Smooth muscle cell (in vitro differentiated cells): ENCODE results near the gene CLDN1. TPM values are rescaled to one million over a fixed set of nuclear protein-coding genes. Genes with fewer than 3 reads are reported as not detected.

Experiments used
- DNase-seq: peaks from one replicate; lab custom pipeline; 2025; ENCODE audit not compliant: unreplicated experiment; lab: John Stamatoyannopoulos, UW
- H2AFZ ChIP-seq: fragments of 200-600 bp; sonication (generic); 2 replicates; pipeline ENCODE4 v1.6.0; 2016; ENCODE audit warnings: antibody characterized with exemption, low read depth, mild to moderate bottlenecking
- H3F3A ChIP-seq: fragments of 200-600 bp; sonication (generic); 2 replicates; pipeline ENCODE4 v1.6.0; 2017; ENCODE audit warnings: antibody characterized with exemption, low read depth
- H3K27ac ChIP-seq: fragments of 200-600 bp; sonication (generic); 2 replicates; pipeline ENCODE4 v1.5.1; 2016; ENCODE audit warnings: low read depth, mild to moderate bottlenecking
- H3K27me3 ChIP-seq: fragments of 200-600 bp; sonication (generic); 2 replicates; pipeline ENCODE4 v1.6.1; 2016; ENCODE audit warnings: low read depth, mild to moderate bottlenecking
- H3K36me3 ChIP-seq: fragments of 200-600 bp; sonication (generic); 2 replicates; pipeline ENCODE4 v1.5.1; 2016; ENCODE audit warnings: low read depth
- H3K4me1 ChIP-seq: fragments of 200-600 bp; sonication (generic); 2 replicates; pipeline ENCODE4 v1.5.1; 2016; ENCODE audit warnings: low read depth
- H3K4me2 ChIP-seq: fragments of 200-600 bp; sonication (generic); 2 replicates; pipeline ENCODE4 v1.6.0; 2016; ENCODE audit warnings: mild to moderate bottlenecking
- H3K4me3 ChIP-seq: fragments of 200-600 bp; sonication (generic); 2 replicates; pipeline ENCODE4 v1.5.1; 2016; ENCODE audit warnings: mild to moderate bottlenecking
- H3K79me2 ChIP-seq: fragments of 200-600 bp; sonication (generic); 2 replicates; pipeline ENCODE4 v1.6.0; 2016; ENCODE audit warnings: low read depth, mild to moderate bottlenecking
- H3K9ac ChIP-seq: fragments of 200-600 bp; sonication (generic); 2 replicates; pipeline ENCODE4 v1.6.0; 2016; ENCODE audit warnings: low read depth
- H3K9me3 ChIP-seq: fragments of 200-600 bp; sonication (generic); replicated peaks from 2 replicates; pipeline ENCODE4 v1.5.1; 2016; ENCODE audit warnings: low read depth
- H4K20me1 ChIP-seq: fragments of 200-600 bp; sonication (generic); 2 replicates; pipeline ENCODE4 v1.6.0; 2016; ENCODE audit warnings: low read depth
- WGBS: methylation state at CpG from one replicate; pipeline ENCODE4 v1.1.7; 2016; ENCODE audit warnings: low lambda C conversion rate; 5-methylcytosine and 5-hydroxymethylcytosine counted together
- polyA plus RNA-seq: library from polyadenylated mRNA; unstranded; fragments of >200 nt; fragmentation: Nextera tagmentation; extraction: Ambion mirVana; gene quantifications from 2 replicates; pipeline ENCODE4 v1.2.1, GENCODE V29; 2016
- total RNA-seq: library from RNA; depleted of rRNA; stranded (reverse); fragments of >200 nt; gene quantifications from 2 replicates; pipeline ENCODE4 v1.2.3, GENCODE V29; 2014
- TF ChIP-seq, protein P1 (sequence below): fragments of 200-600 bp; sonication (generic); IDR thresholded peaks from 2 replicates; pipeline ENCODE4 v1.5.1; 2017; ENCODE audit warnings: borderline replicate concordance, mild to moderate bottlenecking, antibody characterized with exemption; ENCODE audit not compliant: insufficient read depth, poor library complexity, severe bottlenecking

Gene CLDN1
- total and polyA plus RNA-seq, 2 experiments from 2014 or later, result 3.8 to 30.5 TPM

DNA sequence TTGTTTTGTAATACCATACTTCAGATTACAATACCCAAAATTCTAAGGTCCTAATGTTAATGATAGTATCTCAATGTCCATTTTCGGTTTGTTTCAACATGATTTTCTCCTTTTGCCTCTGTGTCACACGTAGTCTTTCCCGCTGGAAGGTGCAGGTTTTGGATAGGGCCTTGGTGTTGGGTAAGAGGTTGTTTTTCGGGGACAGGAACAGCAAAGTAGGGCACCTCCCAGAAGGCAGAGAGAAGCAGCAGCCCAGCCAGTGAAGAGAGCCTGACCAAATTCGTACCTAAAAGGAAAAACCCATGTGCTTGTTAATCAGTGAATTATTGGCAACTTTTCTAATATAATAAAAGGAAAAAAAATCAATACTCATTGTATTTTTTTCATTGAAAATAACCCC lies 14.1 kb downstream of the CLDN1 start:
- 90% methylated on average over 5 of the region's 5 CpGs for WGBS
- Histone ChIP-seq H3F3A (no peaks in the 10 kb centered on the region), H3K9me3 (no peaks in the 10 kb centered on the region), H3K4me3 (no peak overlapping the region), H3K79me2 (no peaks in the 10 kb centered on the region), H3K9ac (no peak overlapping the region), H3K4me2 (no peak overlapping the region), H3K27me3 (no peaks in the 10 kb centered on the region), H2AFZ (no peak overlapping the region), H3K4me1 (no peaks in the 10 kb centered on the region), H4K20me1 (no peaks in the 10 kb centered on the region), H3K36me3 (no peaks in the 10 kb centered on the region), H3K27ac (no peak overlapping the region)
- DNase-seq, result no peak
- TF ChIP-seq, protein P1, sequence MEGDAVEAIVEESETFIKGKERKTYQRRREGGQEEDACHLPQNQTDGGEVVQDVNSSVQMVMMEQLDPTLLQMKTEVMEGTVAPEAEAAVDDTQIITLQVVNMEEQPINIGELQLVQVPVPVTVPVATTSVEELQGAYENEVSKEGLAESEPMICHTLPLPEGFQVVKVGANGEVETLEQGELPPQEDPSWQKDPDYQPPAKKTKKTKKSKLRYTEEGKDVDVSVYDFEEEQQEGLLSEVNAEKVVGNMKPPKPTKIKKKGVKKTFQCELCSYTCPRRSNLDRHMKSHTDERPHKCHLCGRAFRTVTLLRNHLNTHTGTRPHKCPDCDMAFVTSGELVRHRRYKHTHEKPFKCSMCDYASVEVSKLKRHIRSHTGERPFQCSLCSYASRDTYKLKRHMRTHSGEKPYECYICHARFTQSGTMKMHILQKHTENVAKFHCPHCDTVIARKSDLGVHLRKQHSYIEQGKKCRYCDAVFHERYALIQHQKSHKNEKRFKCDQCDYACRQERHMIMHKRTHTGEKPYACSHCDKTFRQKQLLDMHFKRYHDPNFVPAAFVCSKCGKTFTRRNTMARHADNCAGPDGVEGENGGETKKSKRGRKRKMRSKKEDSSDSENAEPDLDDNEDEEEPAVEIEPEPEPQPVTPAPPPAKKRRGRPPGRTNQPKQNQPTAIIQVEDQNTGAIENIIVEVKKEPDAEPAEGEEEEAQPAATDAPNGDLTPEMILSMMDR, result no peak

DNA sequence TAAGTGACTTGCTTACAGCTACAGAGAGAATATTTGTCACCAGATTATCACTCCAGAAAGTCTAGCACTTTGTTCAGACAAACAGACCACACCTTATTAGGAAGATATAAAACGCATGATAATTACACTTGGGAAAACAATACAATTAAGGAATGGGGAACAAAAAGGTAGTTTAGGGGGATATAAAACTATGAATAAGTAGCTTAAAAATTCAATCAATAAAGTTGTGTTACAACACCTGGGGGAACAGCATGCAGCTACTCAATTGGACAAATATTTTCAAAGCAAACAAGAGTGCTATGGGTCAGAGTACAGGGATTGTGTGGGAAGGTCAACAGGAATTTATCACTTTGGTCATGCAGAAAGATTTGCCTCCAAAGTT lies 15.1 kb downstream of the CLDN1 start:
- Histone ChIP-seq H3K4me1 (peaks cover 2% of the 10 kb centered on the region), H3K9me3 (no peaks in the 10 kb centered on the region), H2AFZ (no peak overlapping the region), H3K36me3 (no peaks in the 10 kb centered on the region), H4K20me1 (no peaks in the 10 kb centered on the region), H3K27ac (peak overlapping the region; percentile 83), H3K9ac (peak overlapping the region; percentile 33), H3F3A (no peaks in the 10 kb centered on the region), H3K27me3 (no peaks in the 10 kb centered on the region), H3K79me2 (no peaks in the 10 kb centered on the region), H3K4me3 (no peak overlapping the region), H3K4me2 (no peak overlapping the region)
- no peak for DNase-seq
- TF ChIP-seq, protein P1, result no peak
- 84% methylated on average over 1 of the region's 1 CpG for WGBS

DNA sequence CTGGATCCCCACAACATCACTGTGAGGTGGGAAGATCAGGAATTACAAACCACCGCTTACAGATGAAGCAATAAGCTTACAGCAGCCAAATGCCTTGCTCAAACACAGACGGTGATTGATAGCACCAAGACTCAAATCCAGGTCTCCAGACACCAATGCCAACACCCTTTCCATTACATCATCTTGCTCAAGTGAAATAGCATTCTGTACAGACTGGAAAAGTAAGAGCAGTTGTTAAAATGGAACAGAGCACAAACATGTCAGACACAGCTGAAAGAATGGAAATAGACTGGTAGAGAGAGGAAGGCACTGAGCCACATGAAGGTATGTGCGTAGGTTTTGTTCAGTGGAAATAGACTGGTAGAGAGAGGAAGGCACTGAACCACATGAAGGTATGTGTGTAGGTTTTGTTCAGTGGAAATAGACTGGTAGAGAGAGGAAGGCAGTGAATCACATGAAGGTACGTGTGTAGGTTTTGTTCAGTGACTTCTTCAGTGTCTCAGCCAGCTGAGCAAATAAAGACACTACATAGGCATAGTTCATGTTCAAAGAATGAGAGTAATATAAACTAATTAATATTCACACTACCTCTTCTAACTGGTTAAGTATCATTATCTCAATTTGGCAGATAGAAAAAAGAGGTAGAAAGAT lies 15.6 kb downstream of the CLDN1 start:
- Histone ChIP-seq H3K9me3 (no peaks in the 10 kb centered on the region), H3K4me2 (no peak overlapping the region), H3K4me3 (no peak overlapping the region), H3F3A (no peaks in the 10 kb centered on the region), H4K20me1 (no peaks in the 10 kb centered on the region), H2AFZ (no peak overlapping the region), H3K79me2 (no peaks in the 10 kb centered on the region), H3K36me3 (no peaks in the 10 kb centered on the region), H3K27me3 (no peaks in the 10 kb centered on the region), H3K27ac (peak overlapping the region; percentile 83), H3K9ac (peak overlapping the region; percentile 33), H3K4me1 (peaks cover 3% of the 10 kb centered on the region)
- no peak for DNase-seq
- WGBS, result 62% methylated on average over 4 of the region's 4 CpGs
- TF ChIP-seq, protein P1, result no peak

DNA sequence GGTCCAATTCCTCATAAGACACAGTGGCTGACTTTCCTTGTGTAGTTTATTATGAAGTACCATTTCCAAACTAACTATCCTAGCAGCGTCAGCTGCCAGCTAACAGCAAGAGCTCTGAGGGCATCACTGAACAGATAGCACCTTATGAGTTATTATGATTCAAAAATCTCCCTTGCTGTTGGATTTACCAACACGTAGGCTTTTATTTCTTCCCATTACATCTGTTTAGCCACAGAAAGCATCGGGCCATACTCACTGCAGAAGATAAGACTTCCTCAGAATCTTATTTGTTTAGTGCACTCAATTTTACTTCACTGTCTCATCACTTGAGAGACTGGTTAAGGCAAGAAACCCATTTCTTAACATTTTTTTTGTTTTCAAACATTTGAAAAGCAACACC lies 16.2 kb downstream of the CLDN1 start:
- TF ChIP-seq, protein P1, result no peak
- Histone ChIP-seq H4K20me1 (no peaks in the 10 kb centered on the region), H3K4me1 (peaks cover 3% of the 10 kb centered on the region), H3K36me3 (no peaks in the 10 kb centered on the region), H3K79me2 (no peaks in the 10 kb centered on the region), H3K4me2 (no peak overlapping the region), H3K4me3 (no peak overlapping the region), H2AFZ (no peak overlapping the region), H3K9ac (no peak overlapping the region), H3K27ac (peak overlapping the region; percentile 83), H3F3A (no peaks in the 10 kb centered on the region), H3K9me3 (no peaks in the 10 kb centered on the region), H3K27me3 (no peaks in the 10 kb centered on the region)
- 81% methylated on average over 3 of the region's 3 CpGs for WGBS
- DNase-seq, result no peak
